HepG2 (cell line): ENCODE data around the gene STEAP1B. TPM values are rescaled to one million over a fixed set of nuclear protein-coding genes. Genes with fewer than 3 reads are reported as not detected.

Experiments
- ATRX ChIP-seq: sonication (generic); formaldehyde crosslinking; IDR thresholded peaks from 2 replicates; pipeline ENCODE4 v1.4.0; 2020; ENCODE audit warnings: missing genetic modification reagents, borderline replicate concordance
- FOXA1 ChIP-seq, 2 experiments: fragments of 450-650 bp in 1 of 2; sonication (generic) in 1 of 2; formaldehyde crosslinking in 1 of 2; IDR thresholded peaks; 2 replicates each; pipeline versions ENCODE4 v1.4.0 to v1.6.1; 2016 to 2020; ENCODE audit warnings: missing genetic modification reagents in 1 of 2
- FOXA3 ChIP-seq: IDR thresholded peaks from 2 replicates; pipeline ENCODE4 v1.6.1; 2016; ENCODE audit warnings: missing genetic modification reagents, missing compliant biosample characterization
- FOXJ3 ChIP-seq: sonication (generic); formaldehyde crosslinking; IDR thresholded peaks from 2 replicates; pipeline ENCODE4 v1.4.0; 2020; ENCODE audit warnings: missing genetic modification reagents, mild to moderate bottlenecking, borderline replicate concordance
- HINFP ChIP-seq: sonication (generic); formaldehyde crosslinking; IDR thresholded peaks from 2 replicates; pipeline ENCODE4 v1.4.0; 2020; ENCODE audit warnings: low read depth, mild to moderate bottlenecking, missing genetic modification reagents
- HOXA3 ChIP-seq: sonication (generic); formaldehyde crosslinking; IDR thresholded peaks from 2 replicates; pipeline ENCODE4 v1.5.0; 2020; ENCODE audit warnings: missing genetic modification reagents
- MAFF ChIP-seq: IDR thresholded peaks from 2 replicates; pipeline ENCODE4 v1.6.1; 2011; ENCODE audit warnings: low read depth, low read length, improper control_type of control experiment
- MATR3 ChIP-seq: sonication (generic); formaldehyde crosslinking; IDR thresholded peaks from 2 replicates; pipeline ENCODE4 v1.4.0; 2020; ENCODE audit warnings: missing genetic modification reagents
- MAX ChIP-seq: IDR thresholded peaks from 2 replicates; pipeline ENCODE4 v1.6.1; 2012; ENCODE audit warnings: inconsistent platforms
- MBD4 ChIP-seq: IDR thresholded peaks from 2 replicates; pipeline ENCODE4 v1.6.1; 2012; ENCODE audit warnings: low read length, inconsistent platforms, borderline replicate concordance
- MIER2 ChIP-seq: IDR thresholded peaks from 2 replicates; pipeline ENCODE4 v1.6.1; 2016; ENCODE audit warnings: missing biosample characterization, missing genetic modification reagents
- SOX13 ChIP-seq, 3 experiments: fragments of 450-650 bp in 1 of 3; sonication (generic) in 1 of 3; formaldehyde crosslinking in 1 of 3; IDR thresholded peaks in 2 of 3; conservative IDR thresholded peaks in 1 of 3; 2 replicates each; pipeline versions ENCODE4 v1.5.0 to v1.6.1; 2016 to 2020; ENCODE audit warnings: antibody characterized with exemption in 1 of 3, mild to moderate bottlenecking in 1 of 3, missing compliant biosample characterization in 1 of 3, missing genetic modification reagents in 1 of 3, moderate library complexity in 1 of 3
- TBX2 ChIP-seq: sonication (generic); formaldehyde crosslinking; IDR thresholded peaks from 2 replicates; pipeline ENCODE4 v1.5.0; 2020; ENCODE audit warnings: missing genetic modification reagents, mild to moderate bottlenecking, borderline replicate concordance
- ZFP37 ChIP-seq: sonication (generic); formaldehyde crosslinking; IDR thresholded peaks from 2 replicates; pipeline ENCODE4 v1.4.0; 2020; ENCODE audit warnings: missing genetic modification reagents, borderline replicate concordance
- ZNF484 ChIP-seq: sonication (generic); formaldehyde crosslinking; IDR thresholded peaks from 2 replicates; pipeline ENCODE4 v1.5.1; 2020; ENCODE audit warnings: mild to moderate bottlenecking, low read depth, missing genetic modification reagents, borderline replicate concordance
- ZNF660 ChIP-seq: sonication (generic); formaldehyde crosslinking; IDR thresholded peaks from 2 replicates; pipeline ENCODE4 v1.5.1; 2020; ENCODE audit warnings: mild to moderate bottlenecking, low read depth, missing genetic modification reagents, borderline replicate concordance
- ZZZ3 ChIP-seq: sonication (generic); formaldehyde crosslinking; IDR thresholded peaks from 2 replicates; pipeline ENCODE4 v1.4.0; 2020; ENCODE audit warnings: missing genetic modification reagents, mild to moderate bottlenecking, borderline replicate concordance
- polyA plus RNA-seq, 8 experiments: library from polyadenylated mRNA; depleted of rRNA in 3 of 8; stranded (reverse) in 7 of 8; unstranded in 1 of 8; fragments of >200 nt; fragmentation: Illumina TruSeq in 4 of 8; extraction: Trizol in 4 of 8; gene quantifications; 2 replicates each; pipeline versions ENCODE4 v1.2.1 to v1.2.3, GENCODE V29; 2011 to 2016; ENCODE audit warnings: low read depth in 4 of 8, missing spikeins in 1 of 8, mixed read lengths in 1 of 8; ENCODE audit not compliant: insufficient read depth in 1 of 8
- total RNA-seq, 5 experiments: library from RNA; depleted of rRNA; stranded (reverse); fragments of >200 nt; fragmentation: Illumina TruSeq; extraction: Trizol; gene quantifications; 2 replicates each; pipeline ENCODE4 v1.2.3, GENCODE V29; 2016; ENCODE audit warnings: low read depth in 1 of 5
- TF ChIP-seq, protein P1 (sequence below): sonication (generic); formaldehyde crosslinking; IDR thresholded peaks from 2 replicates; pipeline ENCODE4 v1.5.0; 2020; ENCODE audit warnings: mild to moderate bottlenecking, missing genetic modification reagents
- TF ChIP-seq, protein P2 (sequence below): sonication (generic); formaldehyde crosslinking; IDR thresholded peaks from 2 replicates; pipeline ENCODE4 v1.5.0; 2020; ENCODE audit warnings: missing genetic modification reagents
- TF ChIP-seq, protein P3 (sequence below): sonication (generic); formaldehyde crosslinking; IDR thresholded peaks from 2 replicates; pipeline ENCODE4 v1.5.0; 2020; ENCODE audit warnings: mild to moderate bottlenecking, missing genetic modification reagents, borderline replicate concordance

STEAP1B gene
- total and polyA plus RNA-seq, 2 of the 13 experiments (the other 11 are each of a cell fraction or from before 2014, with no cell fraction given): not detected

- TF ChIP-seq ATRX (no peak), ZZZ3 (CRISPR knock-in tag) (no peak), HOXA3 (CRISPR knock-in tag) (peak; percentile 23; the same call in 1 of the 2 replicates), MATR3 (CRISPR knock-in tag) (no peak), TBX2 (CRISPR knock-in tag) (no peak), FOXJ3 (CRISPR knock-in tag) (no peak), HINFP (CRISPR knock-in tag) (0 out of 2 replicates have a peak, but pooled peaks have one; percentile 71), SOX13 (IDR thresholded peaks at IDR 0.05) (no peak), SOX13 (CRISPR knock-in tag; conservative IDR thresholded peaks at IDR 0.05 in 1 of 2, IDR thresholded peaks at IDR 0.05 in 1 of 2) (no peak; a peak in 1 of 4 replicates), ZNF484 (CRISPR knock-in tag) (no peak), FOXA3 (CRISPR knock-in tag) (peak; percentile 70), MAFF (no peak), ZNF660 (CRISPR knock-in tag) (no peak), ZFP37 (no peak), MAX (peak; percentile 62), MIER2 (CRISPR knock-in tag) (no peak), MBD4 (no peak), FOXA1 (IDR thresholded peaks at IDR 0.05) (no peak), FOXA1 (CRISPR knock-in tag; IDR thresholded peaks at IDR 0.05) (peak; percentile 64; the same call in 1 of the 2 replicates)
- TF ChIP-seq, protein P1, sequence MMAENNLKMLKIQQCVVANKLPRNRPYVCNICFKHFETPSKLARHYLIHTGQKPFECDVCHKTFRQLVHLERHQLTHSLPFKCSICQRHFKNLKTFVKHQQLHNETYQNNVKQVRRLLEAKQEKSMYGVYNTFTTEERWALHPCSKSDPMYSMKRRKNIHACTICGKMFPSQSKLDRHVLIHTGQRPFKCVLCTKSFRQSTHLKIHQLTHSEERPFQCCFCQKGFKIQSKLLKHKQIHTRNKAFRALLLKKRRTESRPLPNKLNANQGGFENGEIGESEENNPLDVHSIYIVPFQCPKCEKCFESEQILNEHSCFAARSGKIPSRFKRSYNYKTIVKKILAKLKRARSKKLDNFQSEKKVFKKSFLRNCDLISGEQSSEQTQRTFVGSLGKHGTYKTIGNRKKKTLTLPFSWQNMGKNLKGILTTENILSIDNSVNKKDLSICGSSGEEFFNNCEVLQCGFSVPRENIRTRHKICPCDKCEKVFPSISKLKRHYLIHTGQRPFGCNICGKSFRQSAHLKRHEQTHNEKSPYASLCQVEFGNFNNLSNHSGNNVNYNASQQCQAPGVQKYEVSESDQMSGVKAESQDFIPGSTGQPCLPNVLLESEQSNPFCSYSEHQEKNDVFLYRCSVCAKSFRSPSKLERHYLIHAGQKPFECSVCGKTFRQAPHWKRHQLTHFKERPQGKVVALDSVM (CRISPR knock-in tag): no peak
- TF ChIP-seq, protein P2, sequence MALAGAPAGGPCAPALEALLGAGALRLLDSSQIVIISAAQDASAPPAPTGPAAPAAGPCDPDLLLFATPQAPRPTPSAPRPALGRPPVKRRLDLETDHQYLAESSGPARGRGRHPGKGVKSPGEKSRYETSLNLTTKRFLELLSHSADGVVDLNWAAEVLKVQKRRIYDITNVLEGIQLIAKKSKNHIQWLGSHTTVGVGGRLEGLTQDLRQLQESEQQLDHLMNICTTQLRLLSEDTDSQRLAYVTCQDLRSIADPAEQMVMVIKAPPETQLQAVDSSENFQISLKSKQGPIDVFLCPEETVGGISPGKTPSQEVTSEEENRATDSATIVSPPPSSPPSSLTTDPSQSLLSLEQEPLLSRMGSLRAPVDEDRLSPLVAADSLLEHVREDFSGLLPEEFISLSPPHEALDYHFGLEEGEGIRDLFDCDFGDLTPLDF (CRISPR knock-in tag): no peak
- TF ChIP-seq, protein P3, sequence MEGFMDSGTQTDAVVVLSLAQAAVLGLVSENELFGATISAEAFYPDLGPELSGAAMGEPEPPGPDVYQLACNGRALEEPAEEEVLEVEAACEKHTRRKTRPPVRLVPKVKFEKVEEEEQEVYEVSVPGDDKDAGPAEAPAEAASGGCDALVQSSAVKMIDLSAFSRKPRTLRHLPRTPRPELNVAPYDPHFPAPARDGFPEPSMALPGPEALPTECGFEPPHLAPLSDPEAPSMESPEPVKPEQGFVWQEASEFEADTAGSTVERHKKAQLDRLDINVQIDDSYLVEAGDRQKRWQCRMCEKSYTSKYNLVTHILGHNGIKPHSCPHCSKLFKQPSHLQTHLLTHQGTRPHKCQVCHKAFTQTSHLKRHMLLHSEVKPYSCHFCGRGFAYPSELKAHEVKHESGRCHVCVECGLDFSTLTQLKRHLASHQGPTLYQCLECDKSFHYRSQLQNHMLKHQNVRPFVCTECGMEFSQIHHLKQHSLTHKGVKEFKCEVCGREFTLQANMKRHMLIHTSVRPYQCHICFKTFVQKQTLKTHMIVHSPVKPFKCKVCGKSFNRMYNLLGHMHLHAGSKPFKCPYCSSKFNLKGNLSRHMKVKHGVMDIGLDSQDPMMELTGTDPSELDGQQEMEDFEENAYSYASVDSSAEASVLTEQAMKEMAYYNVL: no peak
Measured at GRCh38 chr7:22419488-22419887, 80.5 kb downstream of the STEAP1B start (continued).
